Kasumi-1 (cell line): ENCODE measurements around the gene MICAL2.

Experiments used
- DNase-seq, 2 experiments: peaks; one replicate each; lab custom pipeline; 2025; lab: John Stamatoyannopoulos, UW

MICAL2 gene

GRCh38 chr11:12076840-12077534 is 33.4 kb upstream of the MICAL2 start:
- DNase-seq = no peak

DNA sequence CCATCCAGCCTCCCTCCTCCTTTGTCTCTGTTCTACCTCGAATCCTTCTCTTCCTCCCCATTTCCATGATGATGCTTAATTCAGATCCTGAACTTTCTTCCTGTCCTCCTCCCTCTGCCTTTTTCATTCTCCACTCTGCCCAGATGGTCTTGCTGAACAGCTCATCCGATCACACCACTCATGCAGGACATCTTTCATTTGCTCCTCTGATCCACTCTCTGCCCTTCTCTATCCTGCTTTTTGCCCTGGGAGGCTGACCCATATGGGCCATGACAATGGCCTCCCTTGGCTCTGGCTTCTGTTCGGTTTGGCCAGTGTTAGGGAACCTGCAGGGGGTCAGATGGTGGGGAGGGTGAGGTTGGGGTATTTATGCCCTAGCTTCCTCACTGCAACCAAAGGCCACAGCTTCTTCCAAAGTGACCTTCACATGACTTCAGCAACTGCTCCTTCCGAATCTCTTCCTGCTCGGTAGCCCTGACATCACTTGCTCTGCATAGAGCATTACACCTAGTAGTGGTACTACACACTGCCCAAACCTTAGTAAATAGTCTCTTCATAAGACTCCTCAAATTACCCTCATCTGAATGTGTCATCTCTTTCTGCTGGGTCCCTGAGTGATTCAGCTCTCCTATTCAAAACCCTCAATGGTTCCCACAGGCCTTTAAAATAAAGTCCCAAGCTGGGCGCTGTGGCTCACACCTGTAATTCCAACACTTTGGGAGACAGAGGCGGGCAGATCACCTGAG is 32.7 kb upstream of the MICAL2 start:
- DNase-seq = no peak

DNA sequence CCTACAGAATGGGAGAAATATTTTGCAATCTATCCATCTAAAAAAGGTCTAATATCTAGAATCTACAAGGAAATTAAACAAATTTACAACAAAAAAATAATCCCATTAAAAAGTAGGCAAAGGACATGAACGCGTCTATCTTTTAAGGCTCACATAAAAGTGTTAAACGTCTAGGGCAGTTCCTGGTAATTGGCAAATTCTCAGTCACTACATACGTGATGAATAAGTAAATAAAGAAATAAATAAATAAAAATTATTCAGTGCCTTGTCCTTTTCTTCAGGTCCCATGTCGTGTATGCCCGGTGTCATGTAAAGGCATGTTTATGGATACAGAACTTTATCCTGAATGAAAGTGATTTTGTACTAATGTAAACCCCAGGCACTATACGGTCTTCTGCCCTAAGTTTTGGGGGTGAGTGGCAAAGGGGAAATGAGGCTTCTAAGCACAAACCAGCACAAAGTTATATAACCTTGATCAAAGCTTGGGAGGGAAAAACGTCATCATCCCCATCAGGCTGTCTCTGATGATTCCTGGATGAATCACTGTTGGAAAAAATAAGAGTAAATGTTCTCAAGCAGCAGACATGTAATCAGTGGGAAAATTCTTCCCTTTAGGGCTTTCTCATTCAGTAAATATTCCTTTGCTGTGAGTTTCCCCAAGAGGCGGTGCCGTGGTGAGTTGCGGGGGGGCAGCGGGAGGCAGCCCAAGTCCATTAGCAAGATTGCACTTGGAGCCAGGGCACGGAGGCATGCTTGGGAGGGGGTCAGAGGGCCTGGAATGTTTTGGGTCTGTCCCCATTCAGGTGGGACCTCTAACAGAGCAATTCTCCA is 30.4 kb upstream of the MICAL2 start:
- no peak for DNase-seq

GRCh38 chr11:12083380-12083779 is 27.0 kb upstream of the MICAL2 start:
- no peak for DNase-seq

DNA sequence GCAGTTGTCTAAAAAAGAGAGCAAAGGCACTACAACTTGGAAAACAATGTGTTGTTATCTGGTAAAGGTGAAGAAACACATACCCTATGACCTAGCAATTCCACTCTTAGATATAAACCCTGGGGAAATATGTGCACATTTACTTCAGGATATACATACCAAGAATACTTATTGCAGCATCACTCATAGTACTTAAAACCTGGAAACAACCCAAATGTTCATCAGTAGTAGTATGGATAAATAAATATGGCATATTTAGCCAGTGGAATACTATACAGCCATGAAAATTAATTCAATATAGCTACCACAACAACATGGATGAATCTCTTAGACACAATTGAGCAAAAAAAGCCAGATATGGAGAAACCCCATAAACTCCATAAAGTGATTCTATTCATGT is 26.1 kb upstream of the MICAL2 start:
- DNase-seq = no peak

- no peak for DNase-seq
These were observed 24.8 kb upstream of the MICAL2 start for GRCh38 chr11:12085371-12086251.

DNA sequence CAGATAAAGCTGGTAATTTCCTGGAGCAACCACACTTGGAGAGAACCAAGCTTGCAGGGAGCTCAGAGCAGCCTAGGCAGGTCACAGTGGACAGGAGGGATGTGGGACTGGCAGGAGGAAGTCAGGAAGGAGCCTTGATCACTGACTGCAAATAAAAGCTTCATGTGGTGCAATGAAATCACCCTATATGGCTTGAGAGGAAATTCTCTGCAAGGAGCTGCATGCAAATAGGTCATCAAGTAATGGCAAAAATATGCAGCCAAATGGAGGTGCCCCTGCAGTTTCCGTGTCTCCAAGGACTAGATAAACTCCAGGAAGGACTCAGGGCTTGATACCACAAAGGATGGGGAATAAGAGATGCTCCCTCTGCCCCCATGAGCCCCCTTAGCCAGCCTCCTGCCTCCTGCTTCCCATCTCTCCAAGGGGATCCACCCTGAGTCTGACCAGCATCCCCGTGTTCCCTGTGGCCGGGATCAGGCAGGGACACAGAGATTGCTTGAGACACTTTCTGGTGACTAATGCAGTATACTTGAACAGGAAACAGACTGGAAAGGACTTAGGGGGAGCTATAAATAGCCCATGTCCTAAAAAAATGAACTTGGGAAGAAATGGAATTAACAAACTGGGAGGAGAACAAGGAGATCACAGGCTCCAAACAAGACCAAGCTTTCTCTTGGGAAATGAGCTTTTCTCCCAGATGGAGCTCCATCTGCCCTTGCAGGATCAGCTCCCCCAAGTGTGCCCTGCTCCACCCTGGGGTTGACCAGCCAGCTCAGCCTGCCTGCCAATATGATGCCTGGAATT is 23.9 kb upstream of the MICAL2 start:
- DNase-seq = peak; percentile 64 to 67

DNA sequence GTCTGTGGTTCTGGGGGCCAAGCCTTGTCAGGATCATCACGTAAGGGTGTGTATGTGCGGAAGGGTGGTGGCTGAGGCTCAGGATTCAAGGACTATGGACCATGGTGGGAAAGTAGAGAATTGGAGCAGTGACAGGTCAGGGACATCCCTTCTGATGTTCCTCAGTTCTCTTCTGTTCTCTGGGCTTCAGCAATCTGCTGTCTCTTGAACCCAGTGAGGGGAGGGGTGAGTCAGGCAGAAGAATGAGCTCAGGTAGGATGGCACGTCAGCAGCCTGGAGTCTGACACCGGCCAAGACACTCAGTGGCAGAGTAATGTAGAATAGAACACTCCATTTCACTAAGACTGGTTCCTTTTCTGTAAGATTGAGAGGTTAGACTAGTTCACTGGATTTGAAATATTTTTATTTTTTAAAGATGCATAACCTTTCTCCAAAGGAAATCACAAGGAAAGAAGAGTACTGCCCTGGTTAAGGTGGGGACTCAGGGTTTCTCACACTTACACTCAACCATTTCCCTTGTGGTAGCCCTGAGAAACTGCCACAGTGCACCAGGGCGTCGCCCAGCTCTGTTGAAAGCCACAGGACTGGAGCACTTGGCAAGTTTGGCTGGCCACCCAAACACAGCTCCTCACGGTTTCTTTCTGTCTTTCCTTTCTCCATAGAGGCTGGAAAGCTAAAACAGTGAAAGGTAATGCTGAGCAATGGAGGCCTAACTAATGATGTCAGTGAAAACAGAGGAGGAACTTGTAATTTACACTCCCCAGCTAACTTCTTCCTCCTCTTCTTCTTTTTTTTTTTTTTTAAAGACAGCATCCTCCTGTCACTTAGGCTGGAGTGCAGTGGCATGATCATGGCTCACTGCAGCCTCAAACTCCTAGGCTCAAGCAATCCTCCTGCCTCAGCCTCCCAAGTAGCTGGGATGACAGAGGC is 23.1 kb upstream of the MICAL2 start:
- DNase-seq = peak; percentile 44 to 68

- DNase-seq = peak in 1 of 2 experiments; percentile 23
These were observed 22.3 kb upstream of the MICAL2 start for GRCh38 chr11:12088047-12088481.

DNA sequence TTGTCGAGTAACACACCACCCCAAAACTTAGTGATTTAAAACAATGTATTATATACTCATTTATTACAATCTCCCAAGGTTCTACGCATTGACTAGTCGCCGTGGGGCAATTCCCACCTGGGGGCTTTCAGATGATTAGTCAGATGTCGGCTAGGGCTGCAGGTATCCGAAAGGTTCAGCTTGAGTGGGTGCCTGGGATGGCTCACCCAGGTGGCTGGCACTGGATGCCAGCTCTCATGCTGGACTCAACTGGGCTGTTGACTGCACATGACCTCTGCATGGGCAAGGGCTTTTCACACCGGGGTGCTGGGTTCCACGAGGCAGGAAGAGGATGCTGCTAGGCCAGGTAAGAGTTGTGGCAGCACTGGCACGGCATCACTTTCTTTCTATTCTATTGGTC is 21.9 kb upstream of the MICAL2 start:
- DNase-seq = no peak

- no peak for DNase-seq
These were observed 21.3 kb upstream of the MICAL2 start for GRCh38 chr11:12089041-12089440.

- no peak for DNase-seq
These were observed 20.9 kb upstream of the MICAL2 start for GRCh38 chr11:12089473-12089872.

GRCh38 chr11:12090061-12090591 is 20.3 kb upstream of the MICAL2 start:
- DNase-seq = peak; percentile 87 to 90

GRCh38 chr11:12090761-12091258 is 19.6 kb upstream of the MICAL2 start:
- DNase-seq = no peak

GRCh38 chr11:12091956-12092558 is 18.3 kb upstream of the MICAL2 start:
- no peak for DNase-seq

DNA sequence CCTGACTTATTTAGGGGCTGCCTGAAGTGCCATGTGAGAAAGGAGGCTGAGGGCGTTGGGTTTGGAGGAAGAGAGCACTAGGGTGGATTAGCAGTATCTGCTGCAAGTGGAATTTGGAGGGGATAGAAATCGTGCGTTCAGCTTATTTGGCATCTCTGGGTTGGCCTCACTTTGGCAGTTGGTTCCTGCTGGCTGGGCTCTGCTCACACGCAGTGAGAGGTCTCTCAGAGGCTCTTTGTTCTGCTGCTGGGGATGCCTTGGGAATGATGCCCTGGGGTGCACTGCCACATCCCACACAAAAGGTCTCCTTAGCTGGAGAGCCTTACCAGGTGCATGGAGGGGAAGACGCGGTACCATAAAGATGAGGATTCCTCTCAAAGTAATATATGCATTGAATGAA is 17.7 kb upstream of the MICAL2 start:
- DNase-seq = no peak

- DNase-seq = peak; percentile 67 to 70
These were observed 15.3 kb upstream of the MICAL2 start for GRCh38 chr11:12094872-12095800.

GRCh38 chr11:12097219-12097618 is 13.2 kb upstream of the MICAL2 start:
- no peak for DNase-seq
